GM15510 (cell line): ENCODE measurements around the gene LMNB1.
A peak's percentile ranks its signal among the peaks of the same experiment; 100 is the strongest.

ENCODE experiments used
- POLR2A ChIP-seq: IDR thresholded peaks from 3 replicates; pipeline ENCODE4 v1.6.1; 2011; ENCODE audit warnings: borderline replicate concordance; ENCODE audit not compliant: insufficient read length; ENCODE audit errors: extremely low read depth

The LMNB1 gene

GRCh38 chr5:126776499-126777256, at the start of gene LMNB1:
TSS of gene LMNB1 (plus strand) at chr5:126777136. CDS start at chr5:126777509, 373 bp downstream.
- TF ChIP-seq POLR2A = peak; percentile 77

- no peak for TF ChIP-seq POLR2A
Observed at GRCh38 chr5:126732716-126733115, 44.2 kb upstream of the LMNB1 start.

GRCh38 chr5:126736141-126736540, 40.8 kb upstream of the LMNB1 start:
- no peak for TF ChIP-seq POLR2A

GRCh38 chr5:126741361-126741760, 35.6 kb upstream of the LMNB1 start:
- no peak for TF ChIP-seq POLR2A

GRCh38 chr5:126742425-126742824, 34.5 kb upstream of the LMNB1 start:
- TF ChIP-seq POLR2A = no peak

- no peak for TF ChIP-seq POLR2A
Observed at GRCh38 chr5:126744836-126745235, 32.1 kb upstream of the LMNB1 start.

GRCh38 chr5:126745259-126745992, 31.5 kb upstream of the LMNB1 start:
- no peak for TF ChIP-seq POLR2A

- TF ChIP-seq POLR2A = no peak
Observed at GRCh38 chr5:126746290-126746689, 30.6 kb upstream of the LMNB1 start.

GRCh38 chr5:126752081-126752785, 24.7 kb upstream of the LMNB1 start:
- TF ChIP-seq POLR2A = no peak

GRCh38 chr5:126753227-126753626, 23.7 kb upstream of the LMNB1 start:
- no peak for TF ChIP-seq POLR2A

- no peak for TF ChIP-seq POLR2A
Observed at GRCh38 chr5:126754609-126755008, 22.3 kb upstream of the LMNB1 start.

GRCh38 chr5:126755593-126755992, 21.3 kb upstream of the LMNB1 start:
- TF ChIP-seq POLR2A = no peak

GRCh38 chr5:126757713-126758357, 19.1 kb upstream of the LMNB1 start:
- TF ChIP-seq POLR2A = no peak

GRCh38 chr5:126763371-126763770, 13.6 kb upstream of the LMNB1 start:
- TF ChIP-seq POLR2A = no peak

- TF ChIP-seq POLR2A = no peak
Observed at GRCh38 chr5:126769703-126770102, 7.2 kb upstream of the LMNB1 start.

GRCh38 chr5:126777257-126777974, 480 bp downstream of the LMNB1 start:
- TF ChIP-seq POLR2A = no peak
